ENCODE results near the gene NLK.
"Not testable (repeated sequence)": the region's sequence is repeated elsewhere in the genome, so short reads cannot be mapped to it uniquely, and the experiment has no call there.

NLK gene

DNA sequence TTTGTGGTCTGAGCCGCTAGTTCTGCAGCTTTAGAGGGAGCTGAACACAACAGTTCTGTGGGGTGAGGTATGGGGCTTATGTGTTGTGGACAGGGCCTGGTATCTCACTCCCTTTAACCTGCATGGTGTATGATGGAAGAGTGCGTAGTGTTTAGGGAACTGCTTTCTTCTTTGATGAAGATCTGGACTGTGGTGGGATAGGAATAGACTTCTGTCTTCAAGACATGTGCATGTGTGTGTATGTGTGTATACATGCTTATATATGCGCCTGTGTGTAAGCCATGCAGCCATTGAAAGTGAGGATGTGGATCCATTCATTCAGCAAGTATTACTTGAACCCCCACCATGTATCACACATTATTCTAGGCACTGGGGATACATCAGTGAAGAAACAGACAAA, 161.8 kb downstream of the NLK start:
- DNase-seq, result no peak

DNA sequence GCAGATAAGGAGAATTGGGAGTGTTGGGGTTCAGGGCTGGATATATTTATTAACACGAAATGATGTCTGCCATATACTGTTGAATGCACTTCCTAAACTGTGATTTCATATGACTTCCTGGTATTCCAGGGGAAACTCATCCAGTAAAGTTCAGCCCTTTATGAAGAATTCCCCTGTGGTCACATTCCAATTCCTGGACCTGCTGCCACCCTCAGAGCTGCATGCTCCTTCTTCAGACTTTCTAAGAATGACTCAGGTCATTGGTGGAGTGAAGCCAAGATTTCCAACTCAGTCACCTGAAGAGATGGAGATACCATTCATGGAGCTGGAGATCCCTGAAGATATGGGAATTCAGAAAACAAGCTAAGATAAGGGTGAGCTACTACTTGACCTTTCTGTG, 162.3 kb downstream of the NLK start:
- no peak for DNase-seq

DNA sequence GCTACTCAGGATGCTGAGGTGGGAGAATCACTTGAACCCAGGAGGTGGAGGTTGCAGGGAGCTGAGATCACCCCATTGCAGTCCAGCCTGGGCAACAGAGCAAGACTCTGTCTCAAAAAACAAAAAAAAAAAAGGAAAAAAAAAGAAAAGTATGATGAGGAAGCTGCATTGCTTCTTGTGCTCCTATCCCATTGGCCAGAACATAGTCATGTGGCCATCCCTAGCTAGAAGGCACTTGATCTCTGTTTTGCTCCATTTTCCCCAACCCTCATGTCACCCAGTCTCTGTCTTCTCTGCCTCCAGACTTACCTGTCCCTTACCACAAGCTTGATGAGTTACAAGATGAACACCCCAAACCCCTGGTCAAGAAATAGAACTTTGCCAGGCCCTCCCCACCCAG, 163.8 kb downstream of the NLK start:
- DNase-seq, result no peak

DNA sequence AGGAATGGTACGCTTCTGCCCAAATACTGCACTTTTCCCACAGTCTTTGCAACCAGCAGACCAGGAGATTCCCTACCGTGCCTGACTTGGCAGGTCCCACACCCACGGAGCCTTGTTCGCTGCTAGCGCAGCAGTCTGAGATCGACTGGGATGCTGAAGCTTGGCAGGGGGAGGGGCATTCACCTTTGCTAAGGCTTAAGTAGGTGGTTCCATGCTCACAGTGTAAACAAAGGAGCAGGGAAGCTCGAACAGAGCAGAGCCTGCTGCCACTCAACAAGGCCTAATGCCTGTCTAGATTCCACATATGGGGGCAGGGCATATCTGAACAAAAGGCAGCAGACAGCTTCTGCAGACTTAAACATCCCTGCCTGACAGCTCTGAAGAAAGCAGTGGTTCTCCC, 169.3 kb downstream of the NLK start:
- no peak for DNase-seq

DNA sequence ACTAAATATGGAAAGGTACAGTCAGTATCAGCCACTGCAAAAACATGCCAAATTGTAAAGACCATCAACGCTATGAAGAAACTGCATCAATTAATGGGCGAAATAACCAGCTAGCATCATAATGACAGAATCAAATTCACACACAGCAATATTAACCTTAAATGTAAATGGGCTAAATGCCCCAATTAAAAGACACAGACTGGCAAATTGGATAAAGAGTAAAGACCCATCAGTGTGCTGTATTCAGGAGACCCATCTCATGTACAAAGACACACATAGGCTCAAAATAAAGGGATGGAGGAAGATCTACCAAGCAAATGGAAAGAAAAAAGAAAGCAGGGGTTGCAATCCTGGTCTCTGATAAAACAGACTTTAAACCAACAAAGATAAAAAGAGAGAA, 171.1 kb downstream of the NLK start:
- not testable (repeated sequence) for DNase-seq

DNA sequence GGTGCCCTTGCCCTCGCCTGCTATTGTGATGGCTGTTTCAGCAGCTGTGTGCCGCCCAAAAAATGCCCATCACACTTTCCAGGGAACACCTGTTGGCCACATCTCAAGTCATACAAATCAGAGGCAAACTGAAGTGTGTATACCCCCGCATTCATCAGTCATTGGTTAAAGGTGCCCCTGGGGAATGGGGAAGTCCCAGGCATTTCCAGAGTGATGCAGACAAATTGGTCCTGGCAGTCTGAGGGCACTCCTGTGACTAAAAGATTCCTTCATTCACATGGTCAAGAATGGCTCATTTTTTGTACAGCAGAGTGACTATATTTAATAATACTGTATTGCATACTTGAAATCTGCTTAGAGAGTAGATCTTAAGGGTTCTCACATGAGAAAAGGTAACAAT, 173.6 kb downstream of the NLK start:
- DNase-seq, result no peak

DNA sequence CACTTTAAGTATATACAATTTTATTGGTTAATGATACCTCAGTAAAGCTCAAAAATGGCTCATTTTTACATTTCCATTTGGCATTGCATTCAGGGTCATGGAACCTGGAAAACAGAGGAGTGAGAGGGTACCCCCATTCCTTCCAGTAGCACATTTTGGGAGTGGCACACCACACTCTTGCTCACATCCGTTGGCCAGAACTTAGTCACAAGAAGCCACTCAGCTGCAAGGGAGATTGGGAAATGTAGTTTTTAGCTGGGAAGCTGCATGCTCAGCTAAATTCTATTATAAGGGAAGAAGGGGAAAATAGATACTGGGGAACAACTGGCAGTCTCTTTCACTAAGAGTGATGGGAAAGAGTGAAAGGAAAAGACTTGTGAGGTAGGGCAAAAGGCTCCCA, 174.1 kb downstream of the NLK start:
- no peak for DNase-seq

DNA sequence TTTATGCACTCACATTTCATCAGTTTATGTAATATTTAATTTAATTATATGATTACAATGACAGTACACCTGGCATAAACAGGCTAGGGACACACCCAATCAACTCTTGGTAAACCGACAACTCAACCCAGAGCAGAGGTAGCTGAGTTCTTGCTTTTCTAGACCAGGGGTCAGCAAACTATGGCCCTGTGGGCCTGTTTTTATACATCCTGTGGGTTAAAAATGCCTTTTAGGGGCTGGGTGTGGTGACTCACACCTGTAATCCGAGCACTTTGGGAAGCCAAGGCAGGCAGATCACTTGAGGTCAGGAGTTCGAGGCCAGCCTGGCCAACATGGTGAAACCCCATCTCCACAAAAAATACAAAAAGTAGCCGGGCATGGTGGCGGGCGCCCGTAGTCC, 177.3 kb downstream of the NLK start:
- no peak for DNase-seq

DNA sequence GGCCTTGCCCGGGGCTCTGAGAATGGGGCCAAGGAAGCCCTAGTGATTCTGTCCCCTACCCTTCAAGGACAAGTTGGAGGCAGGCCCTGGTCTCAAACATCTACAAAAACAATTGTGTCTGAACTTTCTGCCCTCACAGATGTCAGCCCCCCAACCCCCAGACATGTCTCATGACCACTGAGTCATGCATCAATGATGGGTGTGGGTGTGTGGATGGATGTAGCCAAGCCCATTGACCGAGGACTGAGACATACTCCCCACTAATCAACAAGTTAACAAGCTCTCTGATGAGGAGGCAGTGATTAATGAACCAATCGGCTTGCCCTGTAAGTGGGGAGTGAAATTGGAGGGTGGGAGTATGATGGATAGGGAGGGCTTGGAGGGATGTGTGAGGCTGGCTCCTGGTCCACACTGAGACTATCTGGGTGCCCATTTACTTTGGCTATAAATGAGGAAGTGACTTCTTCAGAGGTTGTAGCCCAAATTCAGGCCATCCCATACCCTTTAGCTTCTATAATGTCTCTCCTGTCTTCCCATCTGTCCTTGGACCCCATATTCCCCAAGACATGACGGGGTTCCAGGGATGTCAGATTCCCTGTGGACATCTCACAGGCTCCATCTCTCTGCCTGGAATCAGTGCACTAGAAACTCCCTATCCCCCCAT, 179.4 kb downstream of the NLK start:
- no peak for DNase-seq

DNA sequence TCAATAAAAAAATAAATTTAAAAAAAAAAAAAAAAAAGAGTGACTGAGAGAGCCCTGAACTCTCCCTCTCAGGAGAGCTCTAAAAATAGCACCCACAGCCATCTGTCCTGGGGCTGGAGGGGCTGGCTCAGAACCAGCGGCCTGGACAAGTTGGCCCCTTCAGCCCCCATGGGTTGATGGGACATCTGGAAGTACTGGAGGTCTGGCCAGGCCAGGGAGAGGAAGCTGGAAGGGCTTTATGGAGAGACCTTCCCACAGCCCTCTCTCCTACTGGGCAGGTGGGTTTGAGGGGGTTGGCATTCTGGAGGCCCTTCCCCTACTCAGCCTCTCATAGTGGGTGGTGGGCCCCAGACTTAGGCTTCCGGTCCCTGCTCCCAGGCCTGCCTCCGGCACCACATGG, 182.8 kb downstream of the NLK start:
- no peak for DNase-seq

DNA sequence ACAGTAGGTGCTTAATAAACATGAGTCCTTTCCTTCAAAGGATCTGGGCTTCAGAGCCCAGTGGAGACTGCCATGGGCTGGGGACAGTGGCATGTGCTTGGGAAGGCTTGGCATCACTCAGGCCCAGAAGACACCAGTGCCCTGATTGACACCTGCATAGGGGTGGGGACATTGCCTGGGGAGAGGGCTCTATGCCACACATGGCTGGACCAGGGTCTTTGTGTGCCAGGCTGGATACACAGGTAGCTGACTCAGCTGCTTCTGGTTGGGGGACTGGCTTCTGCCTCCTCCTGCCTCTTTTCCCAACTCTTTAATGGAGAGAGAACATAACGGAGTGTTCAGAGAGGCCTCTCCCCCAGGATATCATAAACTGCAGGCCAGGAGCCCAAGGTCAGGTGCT, 183.4 kb downstream of the NLK start:
- DNase-seq, result no peak

DNA sequence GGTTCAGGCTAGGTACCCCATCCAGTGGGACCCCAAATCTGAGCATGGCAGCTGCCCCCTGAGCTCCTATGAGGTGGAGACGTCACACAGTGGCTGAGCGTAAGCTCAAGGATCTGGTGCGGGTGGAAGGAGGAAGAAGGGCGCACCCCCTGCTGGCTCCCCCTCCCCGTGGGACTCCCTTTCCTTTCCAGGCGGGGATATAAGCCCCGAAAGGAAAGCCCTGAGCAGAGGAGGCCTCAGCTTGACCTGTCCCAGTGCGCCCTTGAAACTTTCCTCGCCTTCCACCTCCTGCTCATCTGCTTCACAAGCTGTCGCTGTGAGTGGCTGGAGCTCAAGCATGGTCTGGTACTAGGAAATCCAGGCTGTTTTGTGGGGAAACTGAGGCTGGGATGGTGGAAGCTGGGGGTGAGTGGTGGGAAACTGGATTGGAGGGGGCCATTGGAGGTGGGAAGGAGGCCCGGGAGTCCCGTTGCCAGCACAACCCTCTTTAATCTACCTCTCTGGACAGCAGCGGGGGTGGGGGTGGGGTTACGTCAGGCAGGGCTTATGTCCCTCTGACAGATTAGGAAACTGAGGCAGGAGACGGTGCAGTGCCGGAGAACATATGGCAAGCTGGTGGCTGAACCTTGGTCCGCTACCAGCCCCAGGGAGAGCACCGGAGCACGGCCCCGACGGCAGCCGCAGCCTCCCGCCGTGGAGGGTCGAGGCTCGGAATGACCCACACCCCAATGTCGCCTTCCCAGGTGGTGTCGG, 184.3 kb downstream of the NLK start:
- DNase-seq, result no peak

DNA sequence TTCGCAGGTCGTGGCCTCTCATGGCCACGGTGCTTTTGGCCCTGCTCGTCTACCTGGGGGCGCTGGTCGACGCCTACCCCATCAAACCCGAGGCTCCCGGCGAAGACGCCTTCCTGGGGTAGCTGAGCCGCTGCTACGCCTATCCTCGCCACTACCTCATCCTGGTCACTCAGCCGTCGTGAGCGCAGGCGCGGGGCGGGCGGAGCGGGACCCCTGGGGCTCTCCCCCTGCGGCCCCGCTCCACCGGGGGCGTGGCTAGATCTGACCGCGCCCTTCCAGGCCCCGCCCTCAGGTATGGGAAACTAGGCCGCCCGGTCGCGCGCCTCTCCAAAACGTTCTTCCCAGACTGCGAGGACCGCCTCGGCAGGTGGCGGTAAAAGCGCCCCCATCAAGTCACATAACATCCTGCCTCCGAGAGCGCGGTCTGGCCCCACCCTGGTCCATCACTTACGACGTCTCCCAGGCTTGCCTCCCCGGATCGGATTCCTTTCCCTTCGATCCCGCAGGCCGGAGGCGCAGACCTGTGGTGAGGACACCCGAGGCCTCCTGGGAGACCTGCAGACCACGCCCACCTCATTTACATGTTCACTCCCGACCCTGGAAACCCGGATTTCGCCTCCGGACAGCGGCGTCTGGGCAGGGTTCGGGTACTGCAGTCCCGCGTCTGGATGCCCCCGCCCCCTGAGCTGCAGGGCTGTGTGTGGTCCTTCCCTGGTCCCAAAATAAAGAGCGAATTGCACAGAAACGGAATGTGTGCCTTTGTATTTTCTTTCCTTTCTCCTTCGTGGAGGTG, 185.0 kb downstream of the NLK start:
- DNase-seq, result peak in 2 of 6 experiments; percentile 7 to 16

DNA sequence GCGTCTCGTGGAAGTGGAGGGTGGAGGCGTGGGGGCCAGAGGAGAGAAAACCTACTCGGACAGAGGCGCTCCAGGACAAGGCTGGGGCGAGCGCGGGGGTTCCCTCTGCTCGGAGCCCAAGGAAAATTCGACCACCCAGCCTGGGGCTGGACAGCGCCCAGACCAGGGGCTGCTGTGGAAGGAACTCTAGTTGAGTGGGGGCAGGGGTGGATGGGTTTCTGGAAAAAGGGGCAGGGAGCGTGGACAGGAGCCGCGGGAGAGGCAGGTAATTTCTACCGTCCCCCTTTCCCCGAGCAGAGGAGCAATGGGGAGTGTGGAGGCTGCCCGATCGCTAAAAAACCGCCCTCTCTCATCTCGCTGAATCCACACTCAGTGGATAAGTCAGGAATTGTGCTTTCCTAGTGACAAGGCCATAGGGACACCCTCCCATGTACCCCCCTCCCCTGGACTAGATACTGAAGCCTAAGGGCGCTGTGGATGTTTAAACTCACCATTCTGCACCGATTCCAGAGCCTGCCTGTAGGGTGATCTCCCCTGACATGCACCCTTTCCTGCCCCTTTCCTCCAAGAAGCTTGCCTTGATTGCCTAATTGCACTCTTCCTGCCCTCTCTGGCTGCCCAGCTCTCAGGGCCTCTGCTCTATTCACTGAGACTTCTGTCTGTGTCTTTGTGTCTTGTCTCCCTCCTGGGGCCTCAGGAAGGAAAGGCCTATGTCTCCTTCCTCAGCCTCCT, 185.8 kb downstream of the NLK start:
- DNase-seq, result peak in 1 of 6 experiments; percentile 12

DNA sequence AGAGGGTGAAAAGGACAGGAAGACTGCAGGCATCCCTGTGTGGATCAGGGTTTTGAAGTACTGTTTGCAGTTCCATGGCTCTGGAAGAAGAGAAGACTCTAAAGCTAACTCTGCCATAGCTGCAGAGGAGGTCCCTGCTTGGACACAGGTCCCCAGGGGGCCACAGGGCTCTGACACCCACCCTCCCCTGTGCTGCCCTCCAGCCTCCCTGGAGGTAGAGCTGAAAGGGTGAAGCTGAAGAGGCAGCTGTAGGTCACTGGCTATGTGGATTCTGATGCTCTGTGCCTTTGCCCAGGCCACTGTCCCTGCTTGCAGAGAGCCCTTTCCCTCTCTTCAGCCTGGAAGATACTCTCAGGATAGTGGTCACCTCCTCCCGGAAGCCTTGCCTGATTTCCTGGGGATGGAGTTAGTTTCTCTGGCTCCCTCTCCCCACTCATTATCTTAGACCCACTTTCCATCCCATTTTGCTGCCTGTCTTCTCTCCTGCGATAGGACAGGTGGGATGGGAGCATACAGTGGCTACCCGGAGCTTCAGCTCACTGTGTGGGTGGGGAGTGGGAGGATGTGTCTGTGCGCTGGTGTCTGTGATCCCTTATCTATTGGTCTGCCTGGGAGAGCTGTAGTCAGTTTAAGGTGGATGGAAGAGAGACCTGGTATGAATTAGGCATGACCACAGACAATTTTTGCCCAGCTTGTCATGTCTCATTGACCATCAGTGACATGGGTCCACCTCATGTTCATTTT, 186.7 kb downstream of the NLK start:
- no peak for DNase-seq

DNA sequence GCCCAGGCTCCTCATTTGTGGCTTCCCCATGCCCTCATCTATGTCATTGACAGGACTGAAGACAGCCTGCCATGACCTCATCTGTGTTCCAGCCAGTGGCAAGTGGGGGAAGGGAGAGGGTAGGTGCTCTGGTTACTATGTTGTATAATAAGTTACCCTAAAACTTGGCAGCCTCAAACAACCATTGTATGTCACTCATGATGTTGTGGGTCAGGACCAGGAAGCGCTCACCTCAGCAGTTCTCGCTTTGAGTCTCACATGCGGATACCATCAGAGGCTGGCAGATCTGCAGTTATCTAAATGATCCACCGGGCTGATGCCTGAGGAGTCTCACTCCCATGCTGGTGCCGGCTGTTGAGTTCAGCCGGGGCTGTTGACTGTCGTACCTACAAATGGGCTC, 187.5 kb downstream of the NLK start:
- DNase-seq, result no peak

DNA sequence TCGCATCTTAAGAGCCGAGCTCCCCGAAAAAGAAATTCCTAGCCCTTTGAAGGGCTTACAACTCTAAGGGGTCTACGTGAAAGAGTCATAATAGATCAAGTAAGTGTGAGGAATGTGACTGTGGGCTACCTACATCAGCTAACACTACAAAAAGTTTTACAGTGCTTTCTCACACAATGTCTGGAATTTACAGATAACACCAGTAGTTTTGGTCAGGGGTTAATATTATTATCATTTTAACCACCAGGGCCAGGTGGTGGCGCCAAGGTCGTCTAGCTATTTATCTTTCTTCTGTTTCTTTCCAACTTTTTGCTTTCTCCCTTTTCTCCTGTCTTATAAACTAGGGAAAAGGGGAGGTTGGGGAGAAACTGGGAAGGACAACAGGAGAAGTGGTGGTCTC, 188.1 kb downstream of the NLK start:
- DNase-seq, result not testable (repeated sequence)

DNA sequence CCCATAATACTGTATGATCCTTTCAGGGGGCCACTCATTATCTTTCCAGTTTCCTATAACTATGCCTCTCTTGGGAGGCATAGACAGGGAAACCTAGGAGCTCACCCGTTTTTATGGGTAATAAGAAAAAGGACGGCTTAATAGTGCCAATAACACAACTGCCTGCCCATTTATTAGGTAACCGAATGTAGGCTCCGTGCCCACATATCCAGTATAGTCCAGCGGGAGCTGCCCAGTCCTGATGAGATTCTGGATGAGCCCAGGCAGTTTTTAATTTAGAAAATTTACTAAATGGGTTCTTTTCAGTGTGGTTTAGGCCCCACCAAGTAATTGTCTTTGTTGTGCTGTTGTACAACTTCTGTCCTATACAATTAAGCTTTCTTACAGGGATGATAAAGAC, 189.1 kb downstream of the NLK start:
- DNase-seq, result not testable (repeated sequence)

DNA sequence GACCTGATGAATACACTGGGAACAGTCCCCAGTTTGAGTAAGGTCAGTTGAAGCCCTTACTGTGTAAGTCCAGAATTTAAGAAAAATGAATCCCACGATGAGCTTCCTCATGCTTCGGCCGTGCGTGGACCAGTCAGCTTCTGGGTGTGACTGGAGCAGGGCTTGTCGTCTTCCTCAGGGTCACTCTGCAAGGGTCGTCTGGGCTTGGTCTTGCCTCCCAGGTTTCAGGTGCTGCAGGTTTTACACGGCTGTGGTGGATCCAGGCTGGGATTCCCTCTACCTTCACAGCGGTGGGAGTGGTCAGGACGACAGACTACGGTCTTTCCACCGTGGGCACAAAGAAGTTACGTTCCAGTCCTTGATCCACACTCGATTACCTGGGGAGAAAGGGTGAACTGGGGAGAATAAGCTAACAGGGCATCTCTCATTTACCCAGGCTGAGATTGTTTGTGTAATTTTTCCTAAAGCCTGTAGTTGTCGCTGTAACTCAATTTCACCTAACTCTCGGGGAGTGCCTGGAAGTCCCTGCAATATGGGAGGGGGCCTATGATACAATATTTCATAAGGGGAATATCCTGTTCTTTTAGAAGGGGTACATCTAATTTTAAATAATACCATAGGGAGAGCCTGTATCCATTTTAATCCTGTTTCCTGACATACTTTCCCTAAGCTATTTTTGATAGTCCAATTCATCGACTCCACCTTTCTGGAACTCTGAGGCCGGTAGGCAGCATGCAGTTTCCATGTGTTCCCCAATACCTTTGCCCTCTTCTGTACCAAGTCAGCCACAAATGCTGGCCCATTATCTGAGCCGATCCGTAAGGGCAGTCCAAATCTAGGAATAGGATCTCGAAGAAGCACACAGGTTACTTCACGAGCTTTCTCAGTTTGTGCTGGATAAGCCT, 190.7 kb downstream of the NLK start:
- peak in 1 of 6 experiments; percentile 19 for DNase-seq

DNA sequence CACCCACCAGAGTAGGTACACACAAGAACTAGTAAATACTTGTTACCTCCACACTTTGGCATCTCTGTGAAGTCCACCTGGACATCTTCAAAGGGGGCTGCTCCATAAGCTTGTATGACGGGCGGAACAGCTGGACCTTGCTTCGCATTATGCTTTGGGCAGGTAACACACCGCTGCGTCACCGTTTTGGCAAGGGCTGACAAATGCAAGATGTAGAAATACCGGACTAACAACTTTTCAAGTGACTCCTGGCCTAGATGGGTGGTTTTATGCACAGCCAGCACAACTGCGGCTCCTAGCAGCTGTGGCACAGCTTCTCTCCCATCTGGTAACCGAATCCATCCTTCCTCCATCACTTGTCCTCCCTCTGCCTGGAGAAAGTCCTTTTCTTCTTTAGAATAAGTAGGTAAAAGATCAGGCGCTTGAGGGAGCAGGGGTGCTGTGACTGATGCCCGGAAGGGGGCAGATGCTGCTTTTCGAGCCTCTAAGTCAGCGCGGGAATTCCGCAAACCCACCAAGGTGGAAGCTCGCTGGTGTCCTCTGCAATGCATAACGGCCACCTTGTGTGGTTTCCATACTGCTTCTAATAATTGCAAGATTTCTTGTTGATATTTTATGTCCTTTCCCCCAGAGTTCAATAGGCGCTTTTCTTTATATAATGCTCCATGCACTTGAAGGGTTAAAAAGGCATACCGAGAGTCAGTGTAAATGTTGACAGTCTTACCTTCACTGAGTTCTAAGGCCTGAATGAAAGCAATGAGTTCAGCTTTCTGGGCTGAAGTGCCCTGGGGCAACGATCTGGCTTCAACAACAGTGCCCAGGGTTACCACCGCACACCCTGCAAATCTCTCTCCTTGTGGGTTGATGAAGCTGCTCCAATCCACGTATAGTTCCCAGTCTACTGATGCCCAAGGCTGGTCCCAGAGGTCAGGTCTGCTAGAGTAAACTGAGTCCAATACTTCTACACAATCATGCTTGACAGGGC, 191.7 kb downstream of the NLK start:
- DNase-seq, result not testable (repeated sequence)
